Measurements from ENCODE around the gene MLST8.

The MLST8 gene

DNA sequence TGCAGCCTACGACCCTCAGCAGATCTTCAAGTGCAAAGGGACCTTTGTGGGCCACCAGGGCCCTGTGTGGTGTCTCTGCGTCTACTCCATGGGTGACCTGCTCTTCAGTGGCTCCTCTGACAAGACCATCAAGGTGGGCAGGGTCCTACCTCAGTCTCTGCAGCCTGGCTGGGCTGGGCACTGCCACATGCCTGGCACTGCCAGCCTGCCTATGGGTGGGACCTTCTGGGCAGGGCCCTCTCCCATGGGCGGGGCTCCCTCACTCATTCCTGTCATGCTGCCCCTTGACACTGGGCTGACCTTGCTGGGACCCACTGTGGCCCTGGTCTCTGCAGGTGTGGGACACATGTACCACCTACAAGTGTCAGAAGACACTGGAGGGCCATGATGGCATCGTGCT lies 31.3 kb upstream of the MLST8 start:
- peaks cover 9 to 11% of the 10 kb centered on the region in 2 donors for H3K4me1 ChIP-seq (ENCODE audit: control insufficient read depth in 1 of 2, insufficient read depth in 2 of 2, low read length in 2 of 2)

GRCh38 chr16:2174396-2175131 lies 30.7 kb upstream of the MLST8 start:
- H3K9me3 ChIP-seq (ENCODE audit: control insufficient read depth in 1 of 2, low read length in 2 of 2): no peaks in the 10 kb centered on the region
- H3K27ac ChIP-seq (ENCODE audit: low read depth, low read length): no peak overlapping the region
- no peak overlapping the region for H3K9ac ChIP-seq (ENCODE audit: low read depth in 1 of 2, low read length in 2 of 2)
- H3K27me3 ChIP-seq (ENCODE audit: control insufficient read depth in 1 of 2, insufficient read depth in 2 of 2, low read length in 2 of 2): no peaks in the 10 kb centered on the region
- peaks cover 9 to 11% of the 10 kb centered on the region in 2 donors for H3K4me1 ChIP-seq (ENCODE audit: control insufficient read depth in 1 of 2, insufficient read depth in 2 of 2, low read length in 2 of 2)
- H3K4me3 ChIP-seq (ENCODE audit: low read depth in 1 of 2, low read length in 2 of 2): no peak overlapping the region
- peaks cover 25 to 60% of the 10 kb centered on the region in 2 donors for H3K36me3 ChIP-seq (ENCODE audit: control insufficient read depth in 1 of 2, insufficient read depth in 2 of 2, low read length in 2 of 2)

More for the DNA sequence above, 31.3 kb upstream of the MLST8 start:
- Histone ChIP-seq H3K36me3 (ENCODE audit: control insufficient read depth in 1 of 2, insufficient read depth in 2 of 2, low read length in 2 of 2) (peaks cover 25 to 60% of the 10 kb centered on the region in 2 donors), H3K27me3 (ENCODE audit: control insufficient read depth in 1 of 2, insufficient read depth in 2 of 2, low read length in 2 of 2) (no peaks in the 10 kb centered on the region), H3K9ac (ENCODE audit: low read depth in 1 of 2, low read length in 2 of 2) (no peak overlapping the region), H3K4me3 (ENCODE audit: low read depth in 1 of 2, low read length in 2 of 2) (no peak overlapping the region), H3K9me3 (ENCODE audit: control insufficient read depth in 1 of 2, low read length in 2 of 2) (no peaks in the 10 kb centered on the region), H3K27ac (ENCODE audit: low read depth, low read length) (no peak overlapping the region)

DNA sequence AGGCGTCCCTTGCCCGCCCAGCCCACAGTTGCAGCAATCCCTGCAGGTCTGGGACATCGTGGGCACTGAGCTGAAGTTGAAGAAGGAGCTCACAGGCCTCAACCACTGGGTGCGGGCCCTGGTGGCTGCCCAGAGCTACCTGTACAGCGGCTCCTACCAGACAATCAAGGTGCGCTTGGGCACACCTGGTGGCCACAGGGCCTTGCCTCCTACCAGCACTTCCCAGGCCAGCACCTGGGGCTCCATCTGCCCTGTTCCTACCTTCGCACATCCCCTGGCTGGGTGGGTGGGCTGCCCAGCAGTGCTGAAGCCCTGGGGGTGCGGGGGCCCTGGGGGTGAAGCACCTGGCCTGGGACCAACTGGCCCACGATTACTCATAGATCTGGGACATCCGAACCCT lies 29.8 kb upstream of the MLST8 start:
- H3K27me3 ChIP-seq (ENCODE audit: control insufficient read depth in 1 of 2, insufficient read depth in 2 of 2, low read length in 2 of 2): no peaks in the 10 kb centered on the region
- no peak overlapping the region for H3K9ac ChIP-seq (ENCODE audit: low read depth in 1 of 2, low read length in 2 of 2)
- peaks cover 25 to 59% of the 10 kb centered on the region in 2 donors for H3K36me3 ChIP-seq (ENCODE audit: control insufficient read depth in 1 of 2, insufficient read depth in 2 of 2, low read length in 2 of 2)

DNA sequence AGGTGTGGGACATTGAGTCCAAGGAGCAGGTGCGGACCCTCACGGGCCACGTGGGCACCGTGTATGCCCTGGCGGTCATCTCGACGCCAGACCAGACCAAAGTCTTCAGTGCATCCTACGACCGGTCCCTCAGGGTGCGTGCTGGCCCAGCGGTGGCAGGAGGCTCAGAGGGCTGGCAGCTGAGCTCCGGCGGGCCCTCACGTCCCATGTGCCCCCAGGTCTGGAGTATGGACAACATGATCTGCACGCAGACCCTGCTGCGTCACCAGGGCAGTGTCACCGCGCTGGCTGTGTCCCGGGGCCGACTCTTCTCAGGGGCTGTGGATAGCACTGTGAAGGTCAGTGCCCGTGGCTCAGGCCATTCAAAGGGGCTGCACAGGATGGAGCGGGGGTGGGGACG lies 29.2 kb upstream of the MLST8 start:
- Histone ChIP-seq H3K27me3 (ENCODE audit: control insufficient read depth in 1 of 2, insufficient read depth in 2 of 2, low read length in 2 of 2) (no peaks in the 10 kb centered on the region), H3K9ac (ENCODE audit: low read depth in 1 of 2, low read length in 2 of 2) (no peak overlapping the region), H3K36me3 (ENCODE audit: control insufficient read depth in 1 of 2, insufficient read depth in 2 of 2, low read length in 2 of 2) (peaks cover 25 to 56% of the 10 kb centered on the region in 2 donors)

More for the DNA sequence above, 29.8 kb upstream of the MLST8 start:
- Histone ChIP-seq H3K4me1 (ENCODE audit: control insufficient read depth in 1 of 2, insufficient read depth in 2 of 2, low read length in 2 of 2) (peaks cover 9 to 11% of the 10 kb centered on the region in 2 donors), H3K4me3 (ENCODE audit: low read depth in 1 of 2, low read length in 2 of 2) (no peak overlapping the region), H3K27ac (ENCODE audit: low read depth, low read length) (no peak overlapping the region), H3K9me3 (ENCODE audit: control insufficient read depth in 1 of 2, low read length in 2 of 2) (no peaks in the 10 kb centered on the region)

GRCh38 chr16:2177101-2177500 lies 28.2 kb upstream of the MLST8 start:
- no peaks in the 10 kb centered on the region for H3K9me3 ChIP-seq (ENCODE audit: control insufficient read depth in 1 of 2, low read length in 2 of 2)
- H3K4me1 ChIP-seq (ENCODE audit: control insufficient read depth in 1 of 2, insufficient read depth in 2 of 2, low read length in 2 of 2): peaks cover 0 to 1% of the 10 kb centered on the region in 2 donors
- no peak overlapping the region for H3K4me3 ChIP-seq (ENCODE audit: low read depth in 1 of 2, low read length in 2 of 2)
- peaks cover 25 to 46% of the 10 kb centered on the region in 2 donors for H3K36me3 ChIP-seq (ENCODE audit: control insufficient read depth in 1 of 2, insufficient read depth in 2 of 2, low read length in 2 of 2)
- H3K9ac ChIP-seq (ENCODE audit: low read depth in 1 of 2, low read length in 2 of 2): no peak overlapping the region
- H3K27me3 ChIP-seq (ENCODE audit: control insufficient read depth in 1 of 2, insufficient read depth in 2 of 2, low read length in 2 of 2): no peaks in the 10 kb centered on the region
- no peak overlapping the region for H3K27ac ChIP-seq (ENCODE audit: low read depth, low read length)

More for the DNA sequence above, 29.2 kb upstream of the MLST8 start:
- no peak overlapping the region for H3K4me3 ChIP-seq (ENCODE audit: low read depth in 1 of 2, low read length in 2 of 2)
- H3K4me1 ChIP-seq (ENCODE audit: control insufficient read depth in 1 of 2, insufficient read depth in 2 of 2, low read length in 2 of 2): peaks cover 9 to 11% of the 10 kb centered on the region in 2 donors
- H3K9me3 ChIP-seq (ENCODE audit: control insufficient read depth in 1 of 2, low read length in 2 of 2): no peaks in the 10 kb centered on the region
- no peak overlapping the region for H3K27ac ChIP-seq (ENCODE audit: low read depth, low read length)

DNA sequence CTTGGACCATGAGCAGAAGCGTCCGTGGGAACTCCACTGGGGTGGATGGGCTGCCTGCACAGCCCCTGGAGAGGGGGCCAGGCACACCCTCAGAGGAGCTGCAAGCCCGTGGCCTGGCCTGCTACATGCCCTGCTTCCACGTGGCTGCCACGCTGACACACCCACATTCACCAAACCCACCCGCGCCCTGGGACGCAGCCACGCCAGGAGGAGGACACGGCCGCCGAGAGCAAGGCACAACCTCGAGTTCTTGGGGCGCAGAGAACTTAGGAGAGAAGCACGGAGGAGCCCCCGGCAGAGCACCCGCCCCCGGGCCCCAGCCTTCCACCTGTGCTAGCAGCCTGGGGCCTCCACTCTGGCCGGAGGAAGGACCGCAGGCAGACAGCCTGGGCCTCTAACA lies 27.7 kb upstream of the MLST8 start:
- Histone ChIP-seq H3K9me3 (ENCODE audit: control insufficient read depth in 1 of 2, low read length in 2 of 2) (no peaks in the 10 kb centered on the region), H3K27me3 (ENCODE audit: control insufficient read depth in 1 of 2, insufficient read depth in 2 of 2, low read length in 2 of 2) (no peaks in the 10 kb centered on the region), H3K4me1 (ENCODE audit: control insufficient read depth in 1 of 2, insufficient read depth in 2 of 2, low read length in 2 of 2) (no peaks in the 10 kb centered on the region), H3K9ac (ENCODE audit: low read depth in 1 of 2, low read length in 2 of 2) (no peak overlapping the region), H3K27ac (ENCODE audit: low read depth, low read length) (no peak overlapping the region), H3K36me3 (ENCODE audit: control insufficient read depth in 1 of 2, insufficient read depth in 2 of 2, low read length in 2 of 2) (peaks cover 25 to 45% of the 10 kb centered on the region in 2 donors), H3K4me3 (ENCODE audit: low read depth in 1 of 2, low read length in 2 of 2) (no peak overlapping the region)

- Histone ChIP-seq H3K27ac (ENCODE audit: low read depth, low read length) (no peak overlapping the region), H3K4me3 (ENCODE audit: low read depth in 1 of 2, low read length in 2 of 2) (no peak overlapping the region), H3K9ac (ENCODE audit: low read depth in 1 of 2, low read length in 2 of 2) (no peak overlapping the region), H3K36me3 (ENCODE audit: control insufficient read depth in 1 of 2, insufficient read depth in 2 of 2, low read length in 2 of 2) (peaks cover 25 to 39% of the 10 kb centered on the region in 2 donors), H3K9me3 (ENCODE audit: control insufficient read depth in 1 of 2, low read length in 2 of 2) (no peaks in the 10 kb centered on the region), H3K4me1 (ENCODE audit: control insufficient read depth in 1 of 2, insufficient read depth in 2 of 2, low read length in 2 of 2) (no peaks in the 10 kb centered on the region), H3K27me3 (ENCODE audit: control insufficient read depth in 1 of 2, insufficient read depth in 2 of 2, low read length in 2 of 2) (no peaks in the 10 kb centered on the region)
Measured at GRCh38 chr16:2178321-2179106, 26.7 kb upstream of the MLST8 start.

DNA sequence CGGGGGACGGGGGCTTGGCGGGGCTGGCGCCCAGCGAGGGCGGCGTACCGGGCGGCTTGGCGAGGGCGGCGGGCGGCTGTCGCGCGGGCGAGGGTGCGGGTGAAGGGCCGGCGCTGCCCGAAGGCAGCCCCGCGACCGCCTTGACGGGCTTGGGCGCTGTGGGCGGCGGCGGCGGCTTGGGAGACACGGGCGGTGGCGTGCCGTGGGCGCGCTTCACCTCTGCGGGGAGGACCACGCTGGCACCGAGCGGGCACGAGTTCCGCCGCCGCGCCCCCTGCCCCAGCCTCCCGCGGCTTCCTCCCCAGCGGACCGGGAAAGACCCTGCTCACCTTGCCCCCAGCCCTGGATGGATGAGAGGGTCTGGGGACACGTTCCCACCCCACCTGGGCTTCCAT lies 26.1 kb upstream of the MLST8 start:
- H3K27me3 ChIP-seq (ENCODE audit: control insufficient read depth in 1 of 2, insufficient read depth in 2 of 2, low read length in 2 of 2): peaks cover 0 to under 1% of the 10 kb centered on the region in 2 donors
- no peak overlapping the region for H3K4me3 ChIP-seq (ENCODE audit: low read depth in 1 of 2, low read length in 2 of 2)
- H3K9ac ChIP-seq (ENCODE audit: low read depth in 1 of 2, low read length in 2 of 2): no peak overlapping the region
- no peak overlapping the region for H3K27ac ChIP-seq (ENCODE audit: low read depth, low read length)
- H3K4me1 ChIP-seq (ENCODE audit: control insufficient read depth in 1 of 2, insufficient read depth in 2 of 2, low read length in 2 of 2): no peaks in the 10 kb centered on the region
- no peaks in the 10 kb centered on the region for H3K9me3 ChIP-seq (ENCODE audit: control insufficient read depth in 1 of 2, low read length in 2 of 2)
- H3K36me3 ChIP-seq (ENCODE audit: control insufficient read depth in 1 of 2, insufficient read depth in 2 of 2, low read length in 2 of 2): peaks cover 22 to 34% of the 10 kb centered on the region in 2 donors

GRCh38 chr16:2179576-2179975 lies 25.7 kb upstream of the MLST8 start:
- Histone ChIP-seq H3K9me3 (ENCODE audit: control insufficient read depth in 1 of 2, low read length in 2 of 2) (no peaks in the 10 kb centered on the region), H3K9ac (ENCODE audit: low read depth in 1 of 2, low read length in 2 of 2) (no peak overlapping the region), H3K27ac (ENCODE audit: low read depth, low read length) (no peak overlapping the region), H3K4me3 (ENCODE audit: low read depth in 1 of 2, low read length in 2 of 2) (no peak overlapping the region), H3K4me1 (ENCODE audit: control insufficient read depth in 1 of 2, insufficient read depth in 2 of 2, low read length in 2 of 2) (peaks cover 3 to 5% of the 10 kb centered on the region in 2 donors), H3K36me3 (ENCODE audit: control insufficient read depth in 1 of 2, insufficient read depth in 2 of 2, low read length in 2 of 2) (peaks cover 17 to 29% of the 10 kb centered on the region in 2 donors), H3K27me3 (ENCODE audit: control insufficient read depth in 1 of 2, insufficient read depth in 2 of 2, low read length in 2 of 2) (peaks cover 0 to 5% of the 10 kb centered on the region in 2 donors)

GRCh38 chr16:2180461-2180860 lies 24.8 kb upstream of the MLST8 start:
- Histone ChIP-seq H3K4me3 (ENCODE audit: low read depth in 1 of 2, low read length in 2 of 2) (no peak overlapping the region), H3K27ac (ENCODE audit: low read depth, low read length) (no peak overlapping the region), H3K27me3 (ENCODE audit: control insufficient read depth in 1 of 2, insufficient read depth in 2 of 2, low read length in 2 of 2) (peaks cover 0 to 13% of the 10 kb centered on the region in 2 donors), H3K9me3 (ENCODE audit: control insufficient read depth in 1 of 2, low read length in 2 of 2) (no peaks in the 10 kb centered on the region), H3K36me3 (ENCODE audit: control insufficient read depth in 1 of 2, insufficient read depth in 2 of 2, low read length in 2 of 2) (peaks cover 9 to 20% of the 10 kb centered on the region in 2 donors), H3K9ac (ENCODE audit: low read depth in 1 of 2, low read length in 2 of 2) (no peak overlapping the region), H3K4me1 (ENCODE audit: control insufficient read depth in 1 of 2, insufficient read depth in 2 of 2, low read length in 2 of 2) (peaks cover 3 to 8% of the 10 kb centered on the region in 2 donors)
